PC-9 (cell line): Measurements from ENCODE around the gene FAM83C. TPM values are rescaled to one million over a fixed set of nuclear protein-coding genes. Genes with fewer than 3 reads are reported as not detected.
A peak's percentile ranks its signal among the peaks of the same experiment; 100 is the strongest.
"Not testable (repeated sequence)": the region's sequence is repeated elsewhere in the genome, so short reads cannot be mapped to it uniquely, and the experiment has no call there.

Experiments used
- BruUV-seq: library from RNA; stranded (reverse); fragments of 400-500 nt; replicated peaks from 2 replicates; lab custom pipeline; 2021; lab: Mats Ljungman, UMichigan
- CTCF ChIA-PET: fragments of 300-600 bp; sonication (Branson Sonifier 250); formaldehyde crosslinking; loops from one replicate; lab custom pipeline; 2022; ENCODE audit warnings: antibody characterized with exemption; lab: Charles Lee
- POLR2A ChIA-PET: fragments of 300-600 bp; sonication (Branson Sonifier 250); formaldehyde crosslinking; loops from one replicate; lab custom pipeline; 2022; ENCODE audit warnings: antibody characterized with exemption; ENCODE audit not compliant: unreplicated experiment; lab: Charles Lee
- DNase-seq, 2 experiments: peaks; one replicate each; pipeline versions ENCODE4 v3.0.0 to v3.0.0-alpha.2; 2015 to 2022; ENCODE audit warnings: mixed read lengths in 1 of 2
- H2AFZ ChIP-seq: fragments of 200-600 bp; sonication (generic); 2 replicates; pipeline ENCODE4 v1.8.1; 2017; ENCODE audit warnings: antibody characterized with exemption
- H3F3A ChIP-seq: fragments of 200-600 bp; sonication (generic); 2 replicates; pipeline ENCODE4 v1.8.1; 2017; ENCODE audit warnings: antibody characterized with exemption, mild to moderate bottlenecking, low read depth; ENCODE audit not compliant: insufficient read depth
- H3K27ac ChIP-seq: fragments of 200-600 bp; sonication (generic); 2 replicates; pipeline ENCODE4 v1.6.1; 2016; ENCODE audit warnings: mixed run types
- H3K27me3 ChIP-seq: fragments of 200-600 bp; sonication (generic); 2 replicates; pipeline ENCODE4 v1.6.1; 2016; ENCODE audit warnings: low read depth, mixed run types; ENCODE audit not compliant: insufficient read depth
- H3K36me3 ChIP-seq: fragments of 200-600 bp; sonication (generic); 2 replicates; pipeline ENCODE4 v1.6.1; 2016; ENCODE audit warnings: low read depth, mixed run types
- H3K4me1 ChIP-seq: fragments of 200-600 bp; sonication (generic); replicated peaks from 2 replicates; pipeline ENCODE4 v1.6.1; 2016; ENCODE audit warnings: mixed run types; ENCODE audit not compliant: insufficient read depth
- H3K4me2 ChIP-seq: fragments of 200-600 bp; sonication (generic); 2 replicates; pipeline ENCODE4 v1.6.1; 2017; ENCODE audit warnings: mixed run types
- H3K4me3 ChIP-seq: fragments of 200-600 bp; sonication (generic); 2 replicates; pipeline ENCODE4 v1.6.1; 2016; ENCODE audit warnings: mixed run types
- H3K79me2 ChIP-seq: fragments of 200-600 bp; sonication (generic); 2 replicates; pipeline ENCODE4 v1.6.1; 2017; ENCODE audit warnings: low read depth, mixed run types
- H3K9me2 ChIP-seq: fragments of 200-600 bp; sonication (generic); 2 replicates; pipeline ENCODE4 v1.8.1; 2017; ENCODE audit warnings: mild to moderate bottlenecking; ENCODE audit not compliant: insufficient read depth
- H3K9me3 ChIP-seq: fragments of 200-600 bp; sonication (generic); 2 replicates; pipeline ENCODE4 v1.8.1; 2016; ENCODE audit warnings: low read depth; ENCODE audit not compliant: insufficient read depth
- H4K20me1 ChIP-seq: fragments of 200-600 bp; sonication (generic); 2 replicates; pipeline ENCODE4 v1.8.1; 2017; ENCODE audit not compliant: insufficient read depth
- CTCF ChIP-seq: fragments of 200-600 bp; sonication (generic); conservative IDR thresholded peaks from 2 replicates; pipeline ENCODE4 v1.6.1; 2017; ENCODE audit warnings: mixed run types, antibody characterized with exemption, mild to moderate bottlenecking, moderate library complexity
- EZH2 ChIP-seq: fragments of 200-600 bp; sonication (generic); IDR thresholded peaks from 2 replicates; pipeline ENCODE4 v1.8.0; 2017; ENCODE audit warnings: antibody characterized with exemption, low read depth
- intact Hi-C: fragments of 100-400 bp; cut with micrococcal nuclease; formaldehyde crosslinking; loops from one replicate; pipeline ENCODE4 v1.10.0; 2022; ENCODE audit not compliant: unreplicated experiment
- total RNA-seq: library from RNA; stranded (reverse); gene quantifications from 2 replicates; pipeline ENCODE4 v1.2.3, GENCODE V29; 2021

Gene FAM83C
- total RNA-seq, 1 experiment from 2014 or later, result not detected

GRCh38 chr20:35318502-35319157 is 26.4 kb upstream of the FAM83C start:
- no peaks in the 10 kb centered on the region for H4K20me1 ChIP-seq
- H3K4me3 ChIP-seq, result no peak overlapping the region
- H3K27me3 ChIP-seq, result no peaks in the 10 kb centered on the region
- peaks cover 61% of the 10 kb centered on the region for H3K4me1 ChIP-seq
- no peaks in the 10 kb centered on the region for H3K36me3 ChIP-seq
- H3K9me2 ChIP-seq, result no peaks in the 10 kb centered on the region
- TSS peak; percentile 95 for BruUV-seq
- peak overlapping the region; percentile 74 for H3K27ac ChIP-seq
- no peaks in the 10 kb centered on the region for H3K79me2 ChIP-seq
- peaks cover 38% of the 10 kb centered on the region for H3F3A ChIP-seq
- no peaks in the 10 kb centered on the region for H3K9me3 ChIP-seq
- H3K4me2 ChIP-seq, result peak overlapping the region; percentile 57
- intact Hi-C loops, result loop anchor here (1.0 kb wide), 1 partner anchor 13 kb away; no protein-coding TSS in a partner anchor
- TF ChIP-seq EZH2 (no peak), CTCF (no peak)
- ChIA-PET POLR2A (interaction anchor here (0.5 to 1.0 kb wide), 8 partner anchors 11 to 335 kb away, joined by 3 to 8 read pairs (median 4); no protein-coding TSS in a partner anchor), CTCF (interaction anchor here (0.6 to 2.4 kb wide), 4 partner anchors 11 to 149 kb away, joined by 3 to 19 read pairs (median 4); no protein-coding TSS in a partner anchor)
- peak; percentile 89 to 99 for DNase-seq
- H2AFZ ChIP-seq, result no peak overlapping the region

- Histone ChIP-seq H3K9me3 (no peaks in the 10 kb centered on the region), H2AFZ (no peak overlapping the region), H3K4me3 (no peak overlapping the region), H3F3A (peaks cover 47% of the 10 kb centered on the region), H3K79me2 (no peaks in the 10 kb centered on the region), H3K36me3 (no peaks in the 10 kb centered on the region), H3K9me2 (no peaks in the 10 kb centered on the region), H3K27ac (peak overlapping the region; percentile 74), H3K27me3 (no peaks in the 10 kb centered on the region), H4K20me1 (no peaks in the 10 kb centered on the region), H3K4me1 (peaks cover 71% of the 10 kb centered on the region), H3K4me2 (peak overlapping the region; percentile 48)
- CTCF ChIA-PET, result interaction anchor here (0.6 to 2.4 kb wide), 4 partner anchors 10 to 96 kb away, joined by 3 to 19 read pairs (median 4); no protein-coding TSS in a partner anchor
- BruUV-seq, result no TSS peak
- no peak for DNase-seq
- POLR2A ChIA-PET, result interaction anchor here (0.5 to 1.0 kb wide), 8 partner anchors 10 to 420 kb away, joined by 3 to 8 read pairs (median 3); no protein-coding TSS in a partner anchor
- TF ChIP-seq EZH2, result no peak
- TF ChIP-seq CTCF, result no peak
- intact Hi-C loops, result loop anchor here (1.0 kb wide), 1 partner anchor 12 kb away; no protein-coding TSS in a partner anchor
Observed at GRCh38 chr20:35317416-35318210, 25.4 kb upstream of the FAM83C start.

GRCh38 chr20:35316086-35316485 is 23.9 kb upstream of the FAM83C start:
- no peak for DNase-seq
- no peak overlapping the region for H2AFZ ChIP-seq
- H3K79me2 ChIP-seq, result 0 out of 2 replicates have a peak, but pooled peaks cover under 1% of the 10 kb centered on the region
- H3F3A ChIP-seq, result peaks cover 58% of the 10 kb centered on the region
- no peak overlapping the region for H3K27ac ChIP-seq
- no peaks in the 10 kb centered on the region for H3K9me2 ChIP-seq
- no peaks in the 10 kb centered on the region for H3K9me3 ChIP-seq
- ChIA-PET POLR2A (no interaction called here), CTCF (no interaction called here)
- no peaks in the 10 kb centered on the region for H4K20me1 ChIP-seq
- no peak for TF ChIP-seq CTCF
- no peak for TF ChIP-seq EZH2
- intact Hi-C loops, result no loop called here
- H3K36me3 ChIP-seq, result no peaks in the 10 kb centered on the region
- H3K4me1 ChIP-seq, result peaks cover 79% of the 10 kb centered on the region
- no peak overlapping the region for H3K4me3 ChIP-seq
- H3K27me3 ChIP-seq, result no peaks in the 10 kb centered on the region
- no peak overlapping the region for H3K4me2 ChIP-seq
- no TSS peak for BruUV-seq

GRCh38 chr20:35315632-35316020 is 23.4 kb upstream of the FAM83C start:
- H4K20me1 ChIP-seq, H3K79me2 ChIP-seq, H3K36me3 ChIP-seq, H3K27ac ChIP-seq, H3K4me3 ChIP-seq, BruUV-seq, H2AFZ ChIP-seq, intact Hi-C loops, DNase-seq, H3K9me3 ChIP-seq, CTCF ChIA-PET, H3K4me2 ChIP-seq, POLR2A ChIA-PET, H3K27me3 ChIP-seq, H3K9me2 ChIP-seq: not testable (repeated sequence)
- H3K4me1 ChIP-seq, result peaks cover 79% of the 10 kb centered on the region
- H3F3A ChIP-seq, result peaks cover 57% of the 10 kb centered on the region
